GM21576 (cell line): ENCODE data around the gene VPS4A.

Experiments
- ATAC-seq: cut with Tn5 transposase; IDR thresholded peaks from one replicate; pipeline ENCODE4 v1.9.1; 2021; ENCODE audit warnings: mild to moderate bottlenecking, moderate library complexity; ENCODE audit not compliant: unreplicated experiment

VPS4A gene

DNA sequence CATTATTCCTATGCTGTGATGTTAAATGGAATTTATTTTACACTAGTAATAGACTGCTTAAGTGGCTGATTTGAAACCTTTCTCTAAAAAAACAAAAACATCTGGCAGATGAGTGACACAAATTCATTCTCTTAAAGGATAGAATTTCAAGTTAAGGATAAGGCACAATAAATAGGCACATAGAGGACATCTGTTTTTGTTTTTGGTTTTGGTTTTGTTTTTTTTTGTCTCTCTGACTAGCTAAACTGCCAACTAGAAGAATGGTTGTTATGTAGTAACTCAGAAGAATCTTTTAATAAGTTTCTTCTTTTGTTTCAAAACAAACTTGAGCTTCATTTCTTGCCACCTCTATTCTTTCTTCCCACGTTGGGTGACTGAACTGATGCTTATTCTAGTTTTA, 5.1 kb upstream of the VPS4A start:
- ATAC-seq: no peak

DNA sequence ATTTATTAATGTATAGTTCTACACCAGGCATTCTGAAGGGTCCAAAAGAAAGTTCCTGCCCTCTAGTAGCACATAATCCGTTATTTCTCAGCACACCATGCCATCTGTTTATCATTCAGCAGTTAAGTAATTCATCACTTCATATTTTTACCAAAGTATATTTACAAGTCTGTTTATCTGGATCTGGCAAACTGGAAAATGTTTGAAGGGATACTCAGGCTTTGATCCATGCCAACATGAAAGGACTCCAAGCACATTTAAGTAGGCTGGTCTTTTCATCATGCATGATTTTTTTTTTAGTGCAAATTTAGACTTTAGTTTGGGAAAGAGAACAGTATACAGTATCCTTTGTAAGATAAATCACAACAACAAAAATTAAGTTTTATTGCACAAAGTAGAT, 4.1 kb upstream of the VPS4A start:
- no peak for ATAC-seq

DNA sequence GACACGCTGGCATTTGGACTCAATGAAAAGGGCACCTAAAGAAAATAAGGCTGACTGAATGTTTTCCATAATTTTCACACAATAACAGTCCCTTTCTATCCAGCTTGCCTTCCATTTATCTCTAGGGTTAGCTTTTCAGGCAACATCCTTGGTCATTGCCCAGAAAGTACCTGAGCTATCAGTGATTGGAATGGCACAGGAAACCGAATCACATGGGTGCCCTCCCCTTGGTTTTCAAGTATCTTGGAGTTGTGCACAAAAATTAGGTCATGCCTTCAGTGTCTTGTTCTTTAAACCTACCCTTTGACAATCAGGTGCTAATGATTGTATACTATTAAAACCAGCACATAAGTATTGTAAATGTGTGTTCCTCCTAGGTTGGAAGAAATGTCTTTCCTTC, 3.3 kb upstream of the VPS4A start:
- no peak for ATAC-seq

DNA sequence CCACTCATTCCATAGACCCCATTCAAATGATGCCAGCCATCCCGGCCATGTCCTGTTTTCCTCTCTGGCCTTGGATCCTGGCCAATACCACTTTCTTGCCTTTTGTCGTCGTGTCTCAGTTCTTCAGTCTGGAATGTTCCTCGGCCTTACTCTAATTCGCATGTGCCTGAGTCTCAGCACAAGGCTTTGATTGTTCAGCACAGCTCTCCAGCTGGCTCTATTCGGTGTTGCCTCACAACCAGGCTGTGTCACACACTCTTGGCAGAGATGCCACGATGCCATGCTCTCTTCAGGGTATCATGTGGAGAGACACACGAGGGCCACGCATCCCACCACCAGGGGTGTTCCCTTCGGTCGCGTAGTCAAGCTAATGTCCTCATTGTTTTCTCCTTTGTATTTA, 1.8 kb upstream of the VPS4A start:
- ATAC-seq: no peak

DNA sequence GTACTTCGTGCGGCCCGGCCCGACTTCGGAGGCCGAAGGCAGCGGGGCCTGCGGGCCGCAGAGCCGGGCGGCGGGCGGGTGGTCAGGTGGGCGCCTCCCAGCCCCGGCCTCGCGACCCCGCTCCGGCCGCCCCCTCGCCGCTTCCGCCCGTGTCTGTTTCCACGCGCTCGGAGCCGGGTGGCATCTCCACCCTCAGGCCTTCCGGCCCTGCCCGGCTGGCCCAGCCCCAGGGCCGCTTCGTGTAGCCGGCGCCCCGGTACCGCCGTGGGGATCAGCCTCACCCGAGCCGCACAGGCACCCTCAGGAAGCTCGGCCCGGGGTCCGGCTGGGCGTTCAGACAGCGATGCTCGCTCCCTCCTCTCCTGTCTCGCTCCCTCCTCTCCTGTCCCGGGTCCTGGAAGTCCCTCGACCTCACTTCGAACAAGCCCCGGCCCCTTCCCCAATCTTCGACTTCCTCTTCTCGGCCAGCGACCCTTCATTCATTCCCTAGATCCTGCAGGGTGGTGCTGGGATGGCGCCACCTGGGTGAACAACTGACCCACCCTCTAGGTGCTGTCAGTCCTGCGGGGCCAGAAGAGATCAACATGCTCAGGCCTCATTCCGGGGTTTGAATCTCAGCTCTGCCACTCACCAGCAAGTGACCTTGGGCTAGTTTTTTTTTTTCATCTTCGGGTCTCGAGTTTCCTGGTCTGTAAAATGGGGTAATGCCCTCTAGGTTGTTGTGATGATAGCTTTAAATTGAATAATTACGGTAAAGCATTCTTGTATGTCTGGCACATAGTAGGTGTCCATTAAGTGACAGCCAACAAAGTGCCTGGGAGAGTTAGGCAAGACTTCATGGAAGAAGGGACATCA, 610 bp downstream of the VPS4A start:
- ATAC-seq: peak; percentile 30

DNA sequence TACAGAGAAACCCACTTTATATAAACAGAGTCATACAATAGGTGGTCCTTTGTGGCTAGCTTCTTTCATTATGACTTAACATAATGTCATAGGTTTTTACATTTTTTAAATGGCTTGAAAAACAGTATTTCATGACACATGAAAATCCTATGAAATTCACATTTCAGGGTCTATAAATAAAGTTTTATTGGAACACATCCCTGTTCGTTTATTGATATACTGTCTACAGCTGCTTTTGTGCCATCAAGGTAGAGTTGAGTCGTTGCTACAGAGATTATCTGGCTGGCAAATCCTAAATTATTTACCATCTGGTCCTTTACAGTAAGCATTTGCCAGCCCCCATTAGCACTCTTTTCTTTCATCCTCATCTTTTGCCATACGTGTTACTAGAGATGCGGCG, 2.3 kb downstream of the VPS4A start:
- ATAC-seq: no peak

DNA sequence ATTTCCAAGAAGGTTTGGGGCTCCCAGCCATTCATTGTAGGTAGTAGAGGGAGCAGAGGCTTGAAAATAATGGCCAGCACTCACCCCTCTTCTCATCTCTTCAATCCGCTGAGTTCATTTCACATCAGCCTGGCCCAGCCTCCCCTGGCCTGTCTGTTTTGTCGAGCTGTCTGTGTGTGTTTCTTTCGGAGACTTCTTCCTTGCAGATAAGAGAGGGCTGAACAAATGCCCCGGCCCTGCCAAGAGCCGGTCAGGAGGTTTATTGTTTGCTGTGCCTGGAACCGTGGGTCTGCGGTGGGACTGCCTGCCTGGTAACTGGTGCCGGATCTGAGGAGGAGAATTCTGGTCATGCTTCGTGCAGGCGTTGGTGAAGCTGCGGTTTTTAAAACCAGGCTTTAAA, 3.4 kb downstream of the VPS4A start:
- no peak for ATAC-seq

DNA sequence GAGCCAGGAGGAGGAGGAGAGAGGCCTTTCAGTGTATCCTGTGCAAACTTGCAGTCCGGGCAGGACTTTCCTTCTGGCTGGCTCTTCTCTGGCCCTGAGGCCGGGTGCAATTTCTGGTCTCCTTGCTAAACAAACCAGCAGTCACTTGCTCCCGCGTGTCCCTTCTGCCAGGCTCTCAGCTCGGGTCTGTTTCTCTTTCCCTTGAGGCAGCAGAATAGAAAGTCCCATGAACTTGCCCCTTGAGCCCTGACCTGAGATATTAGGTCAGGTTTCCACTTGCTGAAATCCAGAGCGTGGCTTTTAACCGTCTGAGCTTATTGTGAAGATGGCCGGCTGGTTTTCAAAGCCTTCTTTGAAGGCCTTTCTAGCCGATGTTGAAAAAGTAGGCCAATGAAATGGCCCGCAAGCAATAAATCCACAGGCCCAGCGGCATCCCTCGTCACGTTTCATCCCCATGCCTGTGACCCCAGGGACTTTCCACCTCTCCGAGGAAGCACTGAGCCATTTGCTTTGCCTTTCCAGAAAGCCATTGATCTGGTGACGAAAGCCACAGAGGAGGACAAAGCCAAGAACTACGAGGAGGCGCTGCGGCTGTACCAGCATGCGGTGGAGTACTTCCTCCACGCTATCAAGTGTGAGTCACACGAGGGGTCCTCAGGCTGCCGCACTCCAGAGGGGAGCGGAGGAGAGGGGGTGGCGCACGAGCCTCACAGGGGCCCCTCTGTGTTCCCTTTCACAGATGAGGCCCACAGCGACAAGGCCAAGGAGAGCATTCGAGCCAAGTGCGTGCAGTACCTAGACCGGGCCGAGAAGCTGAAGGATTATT, 4.5 kb downstream of the VPS4A start:
- no peak for ATAC-seq

DNA sequence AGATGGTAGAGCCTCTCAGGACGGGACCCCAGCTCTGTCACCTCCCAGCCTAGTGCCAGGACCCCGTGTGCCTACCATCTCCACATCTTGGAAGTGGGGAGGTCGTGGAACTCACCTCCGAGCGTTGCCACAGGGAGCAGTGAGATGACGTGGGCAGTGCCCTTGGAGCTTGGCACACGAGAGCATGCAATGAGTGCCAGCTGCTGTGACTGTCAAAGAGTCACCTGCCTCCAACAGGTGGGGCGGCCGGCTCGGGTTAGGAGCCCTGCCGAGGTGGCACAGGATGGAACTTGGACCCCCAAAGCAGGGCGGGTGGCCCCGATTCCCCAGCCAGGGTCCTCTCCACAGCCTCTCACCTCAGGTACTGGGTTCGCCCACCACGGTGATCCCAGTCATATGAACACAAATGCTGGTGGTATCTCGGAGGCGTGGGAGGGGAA, 5.5 kb downstream of the VPS4A start:
- ATAC-seq: no peak

DNA sequence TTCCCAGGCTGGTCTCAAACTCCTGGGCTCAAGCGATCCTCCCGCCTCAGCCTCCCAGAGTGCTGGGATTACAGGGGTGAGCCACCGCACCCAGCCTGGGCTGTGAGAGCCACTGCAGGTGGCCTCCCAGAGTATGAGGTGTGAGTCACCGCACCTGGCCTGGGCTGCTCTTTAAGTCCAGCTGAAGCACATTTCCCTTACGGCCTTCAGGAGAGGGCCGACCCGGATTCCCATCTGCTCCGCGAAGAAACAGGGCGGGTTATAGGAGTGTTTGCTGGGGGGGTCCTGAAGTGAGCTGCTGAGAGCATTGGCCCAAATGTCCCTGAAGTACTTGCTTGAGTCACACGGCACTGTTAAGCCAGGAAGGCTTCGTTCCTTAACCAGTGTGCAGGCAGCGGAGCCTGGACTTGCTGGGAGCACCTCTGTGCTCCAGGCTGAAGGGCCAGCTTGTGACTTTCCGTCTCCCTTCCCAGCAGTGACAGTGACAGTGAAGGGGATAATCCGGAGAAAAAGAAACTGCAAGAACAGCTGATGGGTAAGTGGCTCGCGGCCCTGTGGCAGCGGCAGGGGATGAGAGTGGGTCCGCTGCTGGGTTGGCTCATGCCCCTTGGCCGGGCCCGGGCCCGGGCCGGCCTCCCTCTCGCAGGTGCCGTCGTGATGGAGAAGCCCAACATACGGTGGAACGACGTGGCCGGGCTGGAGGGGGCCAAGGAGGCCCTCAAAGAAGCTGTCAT, 7.2 kb downstream of the VPS4A start:
- no peak for ATAC-seq

DNA sequence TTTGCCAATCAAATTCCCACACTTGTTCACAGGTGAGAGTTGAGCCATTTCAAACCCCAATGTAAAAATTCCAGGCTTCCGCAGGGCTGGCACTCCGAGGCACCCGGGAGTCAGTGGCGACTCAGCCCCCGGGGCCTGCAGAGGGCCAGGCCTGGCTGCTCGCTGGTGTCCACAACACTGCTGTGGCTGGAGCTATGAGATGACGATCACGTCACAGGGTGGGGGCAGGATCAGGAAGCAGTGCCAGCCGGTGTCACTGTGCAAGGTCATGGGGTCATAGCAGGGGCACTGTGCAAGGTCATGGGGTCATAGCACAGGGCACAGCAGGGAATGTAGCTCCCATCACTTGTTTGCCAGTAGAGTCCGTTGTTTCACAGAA, 7.8 kb downstream of the VPS4A start:
- ATAC-seq: no peak

DNA sequence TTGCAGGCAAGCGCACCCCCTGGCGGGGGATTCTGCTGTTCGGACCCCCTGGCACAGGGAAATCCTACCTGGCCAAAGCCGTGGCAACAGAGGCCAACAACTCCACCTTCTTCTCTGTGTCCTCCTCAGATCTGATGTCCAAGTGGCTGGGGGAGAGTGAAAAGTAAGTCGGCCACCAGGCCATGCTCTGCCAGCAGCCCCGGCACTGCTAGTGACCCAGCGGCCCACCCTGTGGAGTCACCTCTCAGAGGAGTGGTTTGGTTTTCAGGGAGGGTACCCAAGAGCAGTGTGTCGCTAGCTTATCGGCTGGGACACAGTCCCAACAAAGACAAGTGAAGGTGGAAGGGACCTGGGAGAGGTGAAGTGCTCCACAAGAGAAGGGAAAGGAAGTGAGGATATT, 8.2 kb downstream of the VPS4A start:
- no peak for ATAC-seq

DNA sequence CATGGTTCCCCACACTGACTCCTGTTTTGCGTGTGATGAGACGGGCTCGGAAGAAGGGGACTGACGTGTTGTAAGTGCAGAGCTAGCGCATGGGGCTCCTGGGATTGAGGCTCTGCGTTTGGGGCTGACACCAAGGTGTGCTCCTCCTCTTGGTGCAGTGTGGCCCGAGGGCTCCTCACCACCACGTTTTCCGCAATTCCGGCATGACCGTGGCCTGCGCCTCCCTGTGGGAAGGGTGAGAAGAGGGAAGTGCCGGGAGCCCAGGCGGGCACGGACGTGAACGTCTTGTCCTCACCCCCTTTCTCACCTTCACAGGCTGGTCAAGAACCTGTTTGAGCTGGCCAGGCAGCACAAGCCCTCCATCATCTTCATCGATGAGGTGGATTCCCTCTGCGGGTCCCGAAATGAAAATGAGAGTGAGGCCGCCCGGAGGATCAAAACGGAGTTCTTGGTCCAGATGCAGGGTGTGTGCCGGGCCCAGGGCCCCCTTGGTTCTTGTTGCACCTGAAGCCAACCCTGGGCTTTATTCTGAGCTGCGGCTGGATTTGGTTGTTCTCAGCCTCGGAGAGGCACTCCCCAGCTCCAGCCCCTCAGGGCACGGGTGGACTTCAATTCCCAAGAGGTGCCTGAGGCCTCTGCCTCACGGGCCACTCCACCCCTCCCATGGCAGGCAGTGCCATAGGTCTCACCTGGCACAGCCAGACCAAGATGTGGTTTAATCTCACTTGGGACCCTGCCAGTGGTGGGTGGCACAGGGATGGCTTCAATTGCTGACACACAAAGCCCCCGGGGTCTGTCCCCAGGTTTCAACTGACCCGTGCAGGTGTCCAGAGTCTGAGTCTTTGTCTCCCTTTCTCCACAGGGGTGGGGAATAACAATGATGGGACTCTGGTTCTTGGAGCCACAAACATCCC, 8.9 kb downstream of the VPS4A start:
- ATAC-seq: no peak

DNA sequence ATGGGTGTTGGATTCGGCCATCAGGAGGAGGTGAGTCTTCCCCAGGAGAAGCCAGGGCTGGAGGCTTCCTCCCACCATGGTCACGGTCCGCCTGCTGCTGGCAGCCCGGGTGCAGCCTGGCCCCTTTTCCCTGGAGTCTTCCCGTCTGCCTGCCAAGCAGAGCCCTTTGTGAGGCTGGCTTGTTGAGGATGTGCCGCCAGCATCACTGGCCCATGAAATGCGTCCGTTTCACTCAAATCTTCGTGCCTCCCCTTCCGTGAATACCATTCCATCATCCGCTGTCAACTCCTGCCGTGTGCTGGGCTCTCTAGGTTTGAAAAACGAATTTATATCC, 9.6 kb downstream of the VPS4A start:
- ATAC-seq: no peak

DNA sequence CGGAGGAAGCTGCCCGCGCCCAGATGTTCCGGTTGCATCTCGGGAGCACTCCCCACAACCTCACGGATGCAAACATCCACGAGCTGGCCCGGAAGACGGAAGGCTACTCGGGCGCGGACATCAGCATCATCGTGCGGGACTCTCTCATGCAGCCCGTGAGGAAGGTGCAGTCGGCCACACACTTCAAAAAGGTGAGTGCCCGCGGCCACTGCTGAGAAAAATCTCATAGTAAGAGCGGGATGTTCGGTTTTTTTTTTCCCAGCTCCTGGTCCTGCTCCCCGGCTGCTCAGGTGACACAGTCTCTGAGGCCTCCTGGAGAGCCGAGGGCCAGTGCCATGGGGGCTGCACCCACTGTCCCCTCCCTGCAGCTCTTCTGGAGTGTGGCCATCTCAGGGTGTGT, 9.9 kb downstream of the VPS4A start:
- ATAC-seq: no peak

DNA sequence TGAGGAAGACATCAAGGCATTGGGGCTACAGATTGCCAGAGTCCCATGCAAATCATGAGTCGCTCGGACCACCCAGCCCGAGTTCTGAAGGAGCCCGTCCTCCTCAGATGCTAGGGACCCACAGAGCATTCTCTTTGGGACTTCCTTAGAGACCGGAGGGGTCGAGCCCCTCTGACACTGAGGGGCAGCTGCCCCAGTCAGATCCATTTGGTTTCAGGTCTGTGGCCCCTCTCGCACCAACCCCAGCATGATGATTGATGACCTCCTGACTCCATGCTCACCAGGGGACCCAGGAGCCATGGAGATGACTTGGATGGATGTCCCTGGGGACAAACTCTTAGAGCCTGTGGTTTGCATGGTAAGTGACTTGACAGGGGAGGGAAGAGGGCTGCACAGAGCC, 11.2 kb downstream of the VPS4A start:
- no peak for ATAC-seq

DNA sequence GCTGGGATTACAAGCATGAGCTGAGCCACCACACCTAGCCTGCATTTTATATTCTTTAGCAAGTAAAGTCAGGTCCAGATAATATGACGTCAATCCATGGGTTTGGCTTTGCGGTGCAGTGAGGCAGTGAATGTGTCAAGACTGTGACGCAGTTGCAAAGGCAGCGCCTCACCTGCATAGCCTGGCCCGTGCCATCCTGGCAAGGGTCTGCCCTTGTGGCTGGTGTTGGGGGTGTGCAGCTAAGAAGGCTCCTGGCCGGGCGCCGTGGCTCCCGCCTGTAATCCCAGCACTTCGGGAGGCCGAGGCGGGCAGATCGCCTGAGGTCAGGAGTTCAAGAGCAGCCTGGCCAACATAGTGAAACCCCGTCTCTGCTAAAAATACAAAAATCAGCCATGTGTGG, 12.3 kb downstream of the VPS4A start:
- ATAC-seq: no peak

DNA sequence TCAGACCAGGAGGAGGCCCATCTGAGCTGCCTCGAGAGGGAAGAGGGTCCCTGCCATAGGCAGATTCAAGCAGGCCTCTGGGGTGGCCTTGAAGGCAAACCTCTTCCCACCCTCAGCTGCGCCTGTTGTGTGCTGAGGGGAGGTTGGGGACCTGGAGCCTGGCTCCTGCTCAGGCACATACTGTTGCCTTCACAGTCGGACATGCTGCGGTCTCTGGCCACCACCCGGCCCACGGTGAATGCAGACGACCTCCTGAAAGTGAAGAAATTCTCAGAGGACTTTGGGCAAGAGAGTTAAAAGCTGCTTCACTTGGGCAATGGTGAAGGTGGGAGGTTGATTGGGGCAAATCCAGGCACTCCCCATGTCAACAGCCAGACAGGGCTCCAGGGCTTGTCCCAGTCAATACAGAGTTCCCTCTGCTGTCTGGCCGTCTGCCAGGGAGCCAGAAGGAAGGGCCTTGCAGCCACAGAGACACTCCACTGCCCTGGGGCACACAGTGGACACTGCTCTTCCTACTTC, 12.9 kb downstream of the VPS4A start:
- no peak for ATAC-seq

DNA sequence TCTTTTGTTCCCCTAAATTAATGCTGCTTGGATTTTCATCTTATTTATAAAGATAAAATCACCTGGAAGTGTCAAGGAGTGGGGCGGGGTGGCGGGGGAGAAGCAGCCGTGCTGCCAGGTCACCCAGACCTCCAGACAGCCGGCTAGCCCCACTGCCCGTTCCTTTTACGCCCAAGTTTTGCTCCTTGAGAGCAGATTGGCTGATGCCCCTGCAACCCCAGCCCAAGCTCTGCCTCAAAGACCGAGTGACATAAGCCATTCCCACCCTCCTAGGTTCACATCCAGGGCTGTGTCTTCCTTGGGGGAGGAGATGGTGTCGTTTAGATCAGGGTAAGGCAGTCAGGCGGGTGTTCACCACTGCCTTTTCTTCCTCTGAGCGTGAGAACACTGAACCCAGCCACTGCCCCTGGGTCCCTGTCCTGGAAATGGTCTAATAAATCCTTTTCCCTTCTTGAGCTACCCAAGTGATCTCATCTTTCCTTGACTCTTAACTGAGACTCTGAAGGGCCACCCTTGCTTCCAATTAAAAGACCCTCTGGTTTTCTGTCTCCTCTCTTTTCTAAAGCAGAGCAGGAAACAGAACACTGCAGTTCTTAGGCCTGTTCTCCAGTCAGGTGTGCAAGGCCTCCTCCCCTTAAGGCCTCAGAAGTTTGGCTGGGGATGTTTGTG, 13.6 kb downstream of the VPS4A start:
- no peak for ATAC-seq

DNA sequence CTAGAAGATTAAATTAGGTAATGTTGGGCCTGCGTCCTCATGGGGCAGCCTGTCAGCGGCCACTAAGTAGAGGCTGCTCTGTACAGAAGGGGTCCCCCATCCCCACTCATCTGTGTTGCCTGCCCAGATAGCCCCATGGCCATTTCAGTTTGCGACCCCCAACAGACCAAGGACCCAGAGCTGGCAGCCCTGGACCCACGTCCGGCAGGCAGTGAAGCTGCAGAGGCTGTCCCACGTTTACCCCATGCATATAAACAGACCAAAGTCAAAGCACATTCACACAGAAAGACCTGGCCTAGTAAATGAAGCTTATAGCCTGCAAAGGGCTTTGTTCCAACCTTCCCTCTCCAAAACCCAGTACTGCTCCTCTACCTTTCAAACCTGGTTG, 14.6 kb downstream of the VPS4A start:
- no peak for ATAC-seq
